OCI-LY3 (cell line): ENCODE data around the gene TCEA2.

Experiments
- H2AFZ ChIP-seq: fragments of 200-600, 300-600 bp; shearing (Covaris generic); 2 replicates; pipeline ENCODE4 v1.6.0; 2014; ENCODE audit warnings: antibody characterized with exemption, low read depth, low read length
- H3K27ac ChIP-seq: fragments of 200-600, 300-600 bp; sonication (generic); 2 replicates; pipeline ENCODE4 v1.5.1; 2014; ENCODE audit warnings: mild to moderate bottlenecking, low read length, moderate library complexity, mixed read lengths
- H3K27me3 ChIP-seq: fragments of 200-600, 300-600 bp; sonication (generic); 2 replicates; pipeline ENCODE4 v1.6.1; 2014; ENCODE audit warnings: low read depth, low read length, mixed read lengths
- H3K36me3 ChIP-seq: fragments of 200-600, 300-600 bp; sonication (generic); replicated peaks from 2 replicates; pipeline ENCODE3; 2014; ENCODE audit warnings: low read depth, low read length, mixed read lengths
- H3K4me1 ChIP-seq: fragments of 300-600, 200-600 bp; sonication (generic); 2 replicates; pipeline ENCODE4 v1.6.1; 2014; ENCODE audit warnings: low read length, mixed read lengths
- H3K4me2 ChIP-seq: fragments of 200-600, 300-600 bp; sonication (generic); 2 replicates; pipeline ENCODE4 v1.6.1; 2014; ENCODE audit warnings: low read length, mixed read lengths
- H3K4me3 ChIP-seq: fragments of 300-600, 200-600 bp; sonication (generic); 2 replicates; pipeline ENCODE4 v1.5.1; 2014; ENCODE audit warnings: antibody characterized with exemption, mild to moderate bottlenecking, low read length, moderate library complexity
- H3K79me2 ChIP-seq: fragments of 300-600, 200-600 bp; shearing (Covaris generic); 2 replicates; pipeline ENCODE4 v1.6.1; 2014; ENCODE audit warnings: mild to moderate bottlenecking, low read length, mixed read lengths
- H3K9ac ChIP-seq: fragments of 300-600, 200-600 bp; shearing (Covaris generic); 2 replicates; pipeline ENCODE4 v1.6.0; 2014; ENCODE audit warnings: mild to moderate bottlenecking, low read length, moderate library complexity
- H3K9me3 ChIP-seq: fragments of 200-600, 300-600 bp; shearing (Covaris generic); 2 replicates; pipeline ENCODE4 v1.6.1; 2014; ENCODE audit warnings: low read length, mixed read lengths; ENCODE audit not compliant: insufficient read depth
- H4K20me1 ChIP-seq: fragments of 200-600, 300-600 bp; sonication (generic); 2 replicates; pipeline ENCODE4 v1.6.1; 2016; ENCODE audit warnings: low read length, mixed read lengths; ENCODE audit not compliant: insufficient read depth
- EZH2phosphoT487 ChIP-seq: fragments of 200-600 bp; shearing (Covaris generic); IDR thresholded peaks from 2 replicates; pipeline ENCODE4 v1.6.1; 2018; ENCODE audit warnings: antibody characterized with exemption, mixed run types, low read depth
- TF ChIP-seq, protein P1 (sequence below): fragments of 200-600, 300-600 bp; sonication (generic); IDR thresholded peaks from 2 replicates; pipeline ENCODE4 v1.5.1; 2014; ENCODE audit warnings: antibody characterized with exemption, low read length, low read depth

Gene TCEA2

GRCh38 chr20:64062596-64063388 is at the start of gene TCEA2:
Gene TCEA2 (plus strand): TSS chr20:64063198. CDS start chr20:64063313, 115 bp downstream.
- Histone ChIP-seq H3K36me3 (no peaks in the 10 kb centered on the region), H3K9ac (peak within 1 kb of the TSS; percentile 78), H3K79me2 (no peaks in the 10 kb centered on the region), H3K4me1 (peaks cover 29% of the 10 kb centered on the region), H3K4me2 (peak within 1 kb of the TSS; percentile 91), H3K27me3 (peaks cover 4% of the 10 kb centered on the region; the same call in 1 of the 2 replicates), H3K27ac (no peak within 1 kb of the TSS), H2AFZ (peak within 1 kb of the TSS; percentile 83; the same call in 1 of the 2 replicates), H4K20me1 (no peaks in the 10 kb centered on the region), H3K9me3 (no peaks in the 10 kb centered on the region), H3K4me3 (peak within 1 kb of the TSS; percentile 88)
- TF ChIP-seq, protein P1, sequence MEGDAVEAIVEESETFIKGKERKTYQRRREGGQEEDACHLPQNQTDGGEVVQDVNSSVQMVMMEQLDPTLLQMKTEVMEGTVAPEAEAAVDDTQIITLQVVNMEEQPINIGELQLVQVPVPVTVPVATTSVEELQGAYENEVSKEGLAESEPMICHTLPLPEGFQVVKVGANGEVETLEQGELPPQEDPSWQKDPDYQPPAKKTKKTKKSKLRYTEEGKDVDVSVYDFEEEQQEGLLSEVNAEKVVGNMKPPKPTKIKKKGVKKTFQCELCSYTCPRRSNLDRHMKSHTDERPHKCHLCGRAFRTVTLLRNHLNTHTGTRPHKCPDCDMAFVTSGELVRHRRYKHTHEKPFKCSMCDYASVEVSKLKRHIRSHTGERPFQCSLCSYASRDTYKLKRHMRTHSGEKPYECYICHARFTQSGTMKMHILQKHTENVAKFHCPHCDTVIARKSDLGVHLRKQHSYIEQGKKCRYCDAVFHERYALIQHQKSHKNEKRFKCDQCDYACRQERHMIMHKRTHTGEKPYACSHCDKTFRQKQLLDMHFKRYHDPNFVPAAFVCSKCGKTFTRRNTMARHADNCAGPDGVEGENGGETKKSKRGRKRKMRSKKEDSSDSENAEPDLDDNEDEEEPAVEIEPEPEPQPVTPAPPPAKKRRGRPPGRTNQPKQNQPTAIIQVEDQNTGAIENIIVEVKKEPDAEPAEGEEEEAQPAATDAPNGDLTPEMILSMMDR, result no peak
- TF ChIP-seq EZH2phosphoT487, result no peak

- H2AFZ ChIP-seq, result no peak overlapping the region
- peaks cover 41% of the 10 kb centered on the region for H3K36me3 ChIP-seq
- TF ChIP-seq, protein P1, result no peak
- no peak for TF ChIP-seq EZH2phosphoT487
Observed at GRCh38 chr20:64015635-64016034, 47.4 kb upstream of the TCEA2 start.

GRCh38 chr20:64021124-64021975 is 41.6 kb upstream of the TCEA2 start:
- no peak overlapping the region for H2AFZ ChIP-seq

More at GRCh38 chr20:64015635-64016034, 47.4 kb upstream of the TCEA2 start:
- H3K4me3 ChIP-seq, result no peak overlapping the region
- H3K27me3 ChIP-seq, result no peaks in the 10 kb centered on the region
- no peak overlapping the region for H3K9ac ChIP-seq
- H3K4me1 ChIP-seq, result peaks cover 3% of the 10 kb centered on the region
- no peaks in the 10 kb centered on the region; the same call in 1 of the 2 replicates for H3K79me2 ChIP-seq
- H3K9me3 ChIP-seq, result no peaks in the 10 kb centered on the region
- no peak overlapping the region for H3K27ac ChIP-seq
- H4K20me1 ChIP-seq, result no peaks in the 10 kb centered on the region
- no peak overlapping the region for H3K4me2 ChIP-seq

More at GRCh38 chr20:64021124-64021975, 41.6 kb upstream of the TCEA2 start:
- no peak overlapping the region for H3K4me3 ChIP-seq
- 0 out of 2 replicates have a peak, but pooled peaks cover 2% of the 10 kb centered on the region for H3K79me2 ChIP-seq
- H4K20me1 ChIP-seq, result 0 out of 2 replicates have a peak, but pooled peaks cover 3% of the 10 kb centered on the region
- no peak overlapping the region for H3K27ac ChIP-seq
- TF ChIP-seq, protein P1, result no peak
- TF ChIP-seq EZH2phosphoT487, result no peak
- no peak overlapping the region for H3K4me2 ChIP-seq
- no peaks in the 10 kb centered on the region for H3K9me3 ChIP-seq
- no peaks in the 10 kb centered on the region for H3K27me3 ChIP-seq
- H3K4me1 ChIP-seq, result no peaks in the 10 kb centered on the region
- H3K36me3 ChIP-seq, result peaks cover 56% of the 10 kb centered on the region
- no peak overlapping the region for H3K9ac ChIP-seq
